COLO829 (cell line): ENCODE data around the gene MAPK10.
"Not testable (repeated sequence)": the region's sequence is repeated elsewhere in the genome, so short reads cannot be mapped to it uniquely, and the experiment has no call there.

Source experiments
- DNase-seq: peaks from one replicate; pipeline ENCODE4 v3.0.0; 2012; ENCODE audit warnings: low spot score

The MAPK10 gene

DNA sequence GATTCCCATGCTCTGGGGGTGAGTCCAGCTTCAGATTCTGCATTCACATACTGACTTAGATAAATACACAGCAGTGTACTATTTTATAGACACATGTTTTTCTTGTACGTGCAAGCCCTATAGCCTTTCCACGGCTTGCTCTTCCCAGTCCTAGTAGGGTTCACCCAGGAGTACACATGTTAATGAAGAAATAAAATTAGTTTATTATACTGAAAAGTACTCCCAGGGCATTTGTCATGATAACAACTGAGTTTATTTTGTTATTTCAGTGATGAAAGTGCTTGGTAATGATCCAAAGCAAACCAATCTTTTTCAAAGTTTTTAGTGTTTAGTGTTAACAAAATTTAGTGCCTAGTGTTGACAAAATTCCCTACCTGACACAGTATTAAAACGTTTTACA, 21.3 kb downstream of the MAPK10 start:
- DNase-seq = no peak

DNA sequence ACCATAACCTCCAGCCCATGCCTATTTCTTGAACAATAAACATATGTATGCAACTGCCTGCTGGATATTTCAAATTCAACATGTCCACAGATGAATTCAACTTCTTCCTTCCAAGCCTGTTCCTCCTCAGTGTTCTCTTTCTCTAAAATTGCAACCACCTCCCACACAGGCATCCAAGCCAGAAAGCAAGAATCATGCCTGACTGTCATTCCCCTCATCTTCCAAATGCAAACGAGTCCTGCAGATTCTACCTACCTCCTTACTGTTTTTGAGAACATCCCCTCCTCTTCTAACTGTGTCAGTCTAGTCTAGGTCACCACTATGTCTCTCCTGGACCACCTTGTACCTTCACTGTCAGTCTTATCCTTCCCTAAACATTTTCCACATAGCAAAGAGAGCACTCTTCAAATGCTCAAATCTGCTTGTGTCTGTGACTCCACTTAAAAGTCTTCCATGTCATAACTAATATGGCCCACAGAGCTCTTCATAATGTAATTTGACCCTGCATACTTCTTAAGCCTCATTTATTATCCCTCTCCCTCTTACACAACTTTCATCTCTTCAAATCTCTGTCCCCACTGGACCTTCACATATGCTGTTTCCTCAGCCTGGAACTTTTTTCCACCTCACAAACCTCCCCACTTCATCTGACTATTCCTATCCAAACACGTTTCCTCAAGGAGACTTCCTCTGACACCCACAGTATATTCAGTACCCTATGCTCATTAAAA, 25.7 kb downstream of the MAPK10 start:
- no peak for DNase-seq

DNA sequence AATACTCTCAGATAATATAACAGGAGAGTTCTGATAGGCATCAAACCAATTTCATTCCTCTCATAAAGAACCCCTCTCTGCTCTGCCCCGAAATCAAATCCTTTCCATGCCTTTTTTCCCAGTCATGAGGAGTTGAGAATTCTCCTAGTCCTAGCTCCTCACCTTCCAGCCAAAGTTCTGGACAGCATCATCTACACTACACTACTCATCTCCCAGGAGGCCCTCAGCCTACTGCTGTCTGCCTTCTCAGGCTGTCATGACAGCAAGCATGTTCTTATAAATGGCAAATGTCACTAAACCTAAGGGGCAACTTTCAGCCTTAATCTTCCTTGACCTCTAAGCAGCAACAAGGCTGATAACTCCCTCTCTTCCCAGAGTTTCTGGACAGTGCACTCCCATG, 26.6 kb downstream of the MAPK10 start:
- DNase-seq = no peak

GRCh38 chr4:86330961-86331742, 28.7 kb downstream of the MAPK10 start:
- no peak for DNase-seq

- DNase-seq = not testable (repeated sequence)
Observed at GRCh38 chr4:86330411-86330810, 29.4 kb downstream of the MAPK10 start.

DNA sequence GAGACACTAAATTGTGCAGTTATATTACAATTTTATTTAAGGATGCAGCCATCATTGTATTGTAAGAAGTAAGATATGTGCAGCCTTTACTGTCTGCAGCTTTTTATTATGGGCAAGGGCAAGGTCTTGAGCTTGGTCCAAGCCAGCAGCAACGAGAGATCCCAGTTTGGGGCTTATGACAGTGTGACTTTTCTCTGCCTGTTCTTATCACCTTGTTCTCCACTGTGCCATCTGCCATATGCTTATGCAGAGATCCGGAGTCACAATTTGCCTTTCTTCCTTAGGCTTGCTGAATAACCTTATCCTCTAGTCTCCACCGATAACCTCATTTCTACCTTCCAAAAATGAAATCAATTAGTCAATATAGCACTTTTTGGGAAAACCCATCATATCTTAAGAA, 30.4 kb downstream of the MAPK10 start:
- no peak for DNase-seq

- DNase-seq = no peak
Observed at GRCh38 chr4:86326400-86326799, 33.5 kb downstream of the MAPK10 start.

GRCh38 chr4:86319390-86319789, 40.5 kb downstream of the MAPK10 start:
- DNase-seq = no peak

DNA sequence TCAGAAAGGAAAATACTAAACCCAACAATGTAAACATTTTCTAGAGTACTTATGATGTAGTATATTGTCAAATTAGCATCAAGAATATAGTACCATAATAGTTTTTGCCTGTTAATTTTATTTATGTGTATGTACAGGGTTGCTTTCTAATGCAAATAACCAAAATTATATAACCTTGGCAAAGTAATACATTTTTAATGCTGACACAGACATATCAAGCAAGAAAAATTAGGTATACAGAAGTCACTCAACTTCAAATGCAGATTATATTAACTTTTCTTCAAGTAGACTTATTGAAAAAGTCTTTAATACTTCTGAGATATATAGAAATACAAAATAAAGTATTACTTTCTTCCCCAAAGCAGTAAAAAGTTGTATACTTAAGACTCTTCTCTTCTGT, 44.3 kb downstream of the MAPK10 start:
- DNase-seq = no peak

DNA sequence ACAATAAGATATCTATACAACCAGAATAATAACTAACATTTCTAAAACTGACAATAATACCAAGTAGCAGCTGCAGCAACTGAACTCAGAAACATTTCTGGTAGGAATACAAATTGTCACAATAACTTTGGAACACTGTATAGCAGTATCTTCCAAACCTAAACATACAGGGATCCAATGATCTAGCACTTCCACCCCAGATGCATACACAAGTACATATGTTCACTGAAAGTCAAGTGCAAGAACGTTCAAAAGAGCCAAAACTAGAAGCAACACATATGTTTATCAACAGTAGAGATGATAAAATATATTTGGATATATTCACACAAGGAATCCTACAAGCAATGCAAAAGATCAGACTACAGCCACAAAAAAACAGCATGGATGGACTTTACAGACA, 46.2 kb downstream of the MAPK10 start:
- no peak for DNase-seq

- no peak for DNase-seq
Observed at GRCh38 chr4:86307432-86307831, 52.4 kb downstream of the MAPK10 start.

- no peak for DNase-seq
Observed at GRCh38 chr4:86306816-86307215, 53.0 kb downstream of the MAPK10 start.

- no peak for DNase-seq
Observed at GRCh38 chr4:86302830-86303229, 57.0 kb downstream of the MAPK10 start.

DNA sequence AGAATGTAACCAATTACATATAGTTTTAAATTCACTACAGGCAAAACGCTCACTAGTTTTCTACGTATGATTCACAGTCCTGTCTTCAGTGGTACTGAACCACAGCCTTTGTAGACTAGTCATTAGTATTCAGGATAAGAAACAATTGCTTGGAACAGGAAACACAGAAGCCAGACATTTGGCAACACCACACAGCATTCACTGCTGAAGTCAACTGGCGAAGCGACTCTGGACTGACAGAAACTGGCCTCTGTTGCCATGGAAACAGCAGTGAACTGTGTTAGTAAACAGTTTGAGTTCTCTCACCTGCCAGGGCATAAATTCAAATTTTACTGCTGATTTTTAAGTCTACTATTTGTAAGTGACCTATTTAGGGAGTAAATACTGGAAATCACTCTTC, 57.6 kb downstream of the MAPK10 start:
- no peak for DNase-seq

DNA sequence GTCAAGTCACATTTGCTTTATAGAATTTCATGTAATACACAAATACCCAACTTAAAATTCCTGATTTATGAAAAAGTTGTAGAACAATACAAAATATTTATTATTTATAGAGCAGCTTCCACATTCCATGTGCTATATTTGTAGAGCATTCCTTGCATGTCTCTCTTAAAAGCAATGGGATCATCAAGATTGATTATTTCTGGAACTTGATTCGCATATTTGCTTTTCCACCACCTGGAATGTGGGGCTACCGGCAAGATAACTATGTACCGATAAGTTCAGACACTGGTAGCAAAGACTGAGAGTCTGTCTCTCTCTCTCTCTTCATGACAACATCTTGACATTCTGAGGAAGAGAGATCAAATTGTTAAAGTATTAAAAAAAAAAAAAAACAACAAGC, 59.3 kb downstream of the MAPK10 start:
- DNase-seq = no peak

DNA sequence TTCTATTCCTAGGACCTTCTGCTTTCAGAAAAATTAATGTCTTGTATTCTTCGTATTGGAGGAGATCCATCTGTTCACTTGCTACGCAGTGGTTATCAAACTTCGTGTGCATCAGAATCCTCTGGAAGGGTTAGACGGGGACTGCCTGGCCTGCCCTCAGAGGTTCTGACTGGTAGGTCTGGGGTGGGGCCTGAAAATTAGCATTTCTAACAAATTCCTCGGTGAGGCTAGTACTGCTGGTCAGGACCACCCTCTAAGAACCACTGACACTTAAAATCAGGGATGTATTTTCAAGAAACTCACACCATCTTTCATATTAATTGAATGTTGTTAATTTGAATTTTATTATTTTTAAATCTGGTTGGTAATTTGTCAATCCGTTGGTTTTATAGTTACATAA, 63.0 kb downstream of the MAPK10 start:
- DNase-seq = no peak

DNA sequence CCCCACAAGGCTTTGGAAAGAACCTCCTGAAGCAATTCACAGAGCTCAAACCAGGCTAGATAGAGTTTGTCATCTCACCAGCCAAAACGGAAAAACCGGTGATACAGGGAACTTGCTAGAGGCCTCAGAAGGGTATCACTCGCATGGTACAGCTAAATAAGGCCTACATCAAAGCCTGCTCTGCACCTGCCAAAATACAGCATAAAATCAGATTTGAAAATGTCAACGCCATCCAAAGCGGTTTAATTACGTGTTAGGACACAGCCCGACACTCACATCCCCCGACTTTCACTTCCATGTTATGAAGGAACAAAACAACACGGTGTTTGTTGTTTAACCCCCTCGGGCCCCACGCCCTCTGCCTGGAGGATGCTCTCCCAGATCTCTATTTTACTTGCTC, 65.0 kb downstream of the MAPK10 start:
- DNase-seq = no peak

- no peak for DNase-seq
Observed at GRCh38 chr4:86291180-86291579, 68.7 kb downstream of the MAPK10 start.

DNA sequence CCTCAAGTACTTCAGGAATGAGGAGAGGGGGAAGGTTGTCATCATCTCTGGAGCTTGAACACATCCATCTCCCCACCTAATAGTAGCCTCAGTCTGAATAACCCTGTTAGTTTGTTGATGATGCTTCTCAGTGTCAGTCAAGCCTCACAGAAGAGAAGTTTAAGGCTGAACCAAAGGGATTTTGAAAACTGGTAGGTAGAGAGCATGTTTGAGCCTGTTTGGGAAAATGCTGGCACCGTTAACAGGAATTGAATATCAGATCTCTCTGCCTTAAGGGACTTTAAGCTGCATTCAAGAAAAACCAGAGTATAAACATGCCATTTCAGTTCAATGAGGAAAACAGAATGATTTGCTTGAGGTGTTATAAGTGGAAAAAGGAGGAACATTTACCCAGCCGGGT, 73.1 kb downstream of the MAPK10 start:
- DNase-seq = no peak

- DNase-seq = no peak
Observed at GRCh38 chr4:86283371-86283770, 76.5 kb downstream of the MAPK10 start.

DNA sequence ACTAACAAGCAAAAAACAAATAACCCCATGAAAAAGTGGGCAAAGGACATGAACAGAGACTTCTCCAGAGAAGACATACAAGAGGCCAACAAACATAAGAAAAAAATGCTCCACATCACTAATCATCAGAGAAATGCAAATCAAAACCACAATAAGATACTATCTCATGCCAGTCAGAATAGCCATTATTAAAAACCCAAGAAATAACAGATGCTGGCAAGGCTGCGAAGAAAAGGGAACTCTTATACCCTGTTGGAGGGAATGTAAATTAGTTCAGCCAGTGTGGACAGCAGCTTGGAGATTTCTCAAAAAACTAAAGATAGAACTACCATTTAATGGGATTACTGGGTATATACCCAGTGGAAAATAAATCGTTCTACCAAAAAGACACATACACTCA, 79.6 kb downstream of the MAPK10 start:
- no peak for DNase-seq

DNA sequence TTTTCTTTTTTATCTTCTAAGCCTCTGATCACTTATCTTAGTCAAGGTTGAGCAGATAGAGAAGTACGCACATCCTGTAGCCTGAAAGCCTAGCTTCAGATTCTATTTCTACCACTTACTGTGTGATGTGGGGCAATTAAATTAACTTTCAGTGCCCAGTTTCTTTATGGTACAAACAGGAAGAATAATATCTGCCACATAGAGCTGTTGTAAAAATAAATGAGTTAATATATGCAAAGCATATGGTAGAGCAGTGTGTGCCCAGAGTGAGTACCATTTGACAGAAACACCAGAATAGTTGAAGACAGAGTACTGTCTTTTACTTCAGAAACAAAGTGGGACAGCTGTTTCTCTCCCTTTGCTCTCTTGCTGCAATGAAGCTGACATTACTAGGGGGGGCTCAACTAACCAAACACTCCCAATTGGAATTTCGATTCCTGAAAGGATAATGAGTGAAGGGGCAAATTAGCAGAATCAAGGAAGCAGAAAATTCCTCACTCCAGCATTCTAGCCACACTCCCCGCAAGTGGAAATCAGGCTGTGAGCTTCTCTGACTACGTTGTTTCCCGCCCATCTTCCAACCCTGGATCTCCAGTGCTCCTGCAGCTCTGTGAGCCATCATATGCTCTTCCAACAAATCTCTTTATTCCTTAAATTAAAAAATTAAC, 80.4 kb downstream of the MAPK10 start:
- no peak for DNase-seq

- no peak for DNase-seq
Observed at GRCh38 chr4:86278126-86278525, 81.7 kb downstream of the MAPK10 start.
